Measurements from ENCODE around the gene EXOC7. TPM values are rescaled to one million over a fixed set of nuclear protein-coding genes. Genes with fewer than 3 reads are reported as not detected.

EXOC7 gene
- total RNA-seq, 4 donors from 2014 or later: 113 to 160 (median 134) TPM

GRCh38 chr17:76131692-76132573 lies 28.3 kb upstream of the EXOC7 start:
- Histone ChIP-seq H3K27ac (no peak overlapping the region), H3K27me3 (no peaks in the 10 kb centered on the region), H3K9me3 (no peaks in the 10 kb centered on the region), H3K4me3 (no peak overlapping the region), H3K36me3 (no peaks in the 10 kb centered on the region), H3K4me1 (no peaks in the 10 kb centered on the region)
- no peak for DNase-seq
- no peak for TF ChIP-seq POLR2A (IDR thresholded peaks at IDR 0.05)
- TF ChIP-seq, protein P1, sequence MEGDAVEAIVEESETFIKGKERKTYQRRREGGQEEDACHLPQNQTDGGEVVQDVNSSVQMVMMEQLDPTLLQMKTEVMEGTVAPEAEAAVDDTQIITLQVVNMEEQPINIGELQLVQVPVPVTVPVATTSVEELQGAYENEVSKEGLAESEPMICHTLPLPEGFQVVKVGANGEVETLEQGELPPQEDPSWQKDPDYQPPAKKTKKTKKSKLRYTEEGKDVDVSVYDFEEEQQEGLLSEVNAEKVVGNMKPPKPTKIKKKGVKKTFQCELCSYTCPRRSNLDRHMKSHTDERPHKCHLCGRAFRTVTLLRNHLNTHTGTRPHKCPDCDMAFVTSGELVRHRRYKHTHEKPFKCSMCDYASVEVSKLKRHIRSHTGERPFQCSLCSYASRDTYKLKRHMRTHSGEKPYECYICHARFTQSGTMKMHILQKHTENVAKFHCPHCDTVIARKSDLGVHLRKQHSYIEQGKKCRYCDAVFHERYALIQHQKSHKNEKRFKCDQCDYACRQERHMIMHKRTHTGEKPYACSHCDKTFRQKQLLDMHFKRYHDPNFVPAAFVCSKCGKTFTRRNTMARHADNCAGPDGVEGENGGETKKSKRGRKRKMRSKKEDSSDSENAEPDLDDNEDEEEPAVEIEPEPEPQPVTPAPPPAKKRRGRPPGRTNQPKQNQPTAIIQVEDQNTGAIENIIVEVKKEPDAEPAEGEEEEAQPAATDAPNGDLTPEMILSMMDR (IDR thresholded peaks at IDR 0.05): no peak

GRCh38 chr17:76131051-76131691 lies 27.6 kb upstream of the EXOC7 start:
- Histone ChIP-seq H3K27me3 (no peaks in the 10 kb centered on the region), H3K27ac (no peak overlapping the region), H3K4me3 (no peak overlapping the region), H3K4me1 (no peaks in the 10 kb centered on the region), H3K9me3 (no peaks in the 10 kb centered on the region), H3K36me3 (no peaks in the 10 kb centered on the region)
- DNase-seq: no peak
- TF ChIP-seq POLR2A (IDR thresholded peaks at IDR 0.05): no peak
- TF ChIP-seq, protein P1 (IDR thresholded peaks at IDR 0.05): no peak

DNA sequence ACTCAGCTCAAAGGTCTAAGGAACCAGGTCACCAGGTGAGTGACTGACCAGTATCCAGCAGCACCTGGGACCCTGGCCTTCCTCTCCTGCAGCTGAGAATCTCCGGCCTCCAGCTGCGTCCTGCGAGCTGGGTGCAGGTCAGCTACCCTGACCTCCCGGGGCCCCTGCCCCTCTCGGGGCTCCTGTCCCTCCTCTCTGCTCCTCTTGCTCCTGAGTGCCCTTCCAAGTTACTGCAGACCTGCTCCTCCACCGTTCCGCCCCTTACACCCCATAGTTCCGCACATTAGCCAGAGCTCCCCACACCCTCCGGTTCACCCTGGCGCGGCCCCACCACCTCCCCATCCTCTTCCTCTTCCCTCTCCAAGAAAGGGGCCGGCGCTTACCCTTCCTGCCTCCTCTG lies 26.9 kb upstream of the EXOC7 start:
- H3K36me3 ChIP-seq: no peaks in the 10 kb centered on the region
- no peak for DNase-seq
- no peaks in the 10 kb centered on the region for H3K27me3 ChIP-seq

GRCh38 chr17:76125922-76126321 lies 22.3 kb upstream of the EXOC7 start:
- Histone ChIP-seq H3K4me3 (no peak overlapping the region), H3K36me3 (no peaks in the 10 kb centered on the region), H3K9me3 (no peaks in the 10 kb centered on the region), H3K27ac (no peak overlapping the region), H3K27me3 (no peaks in the 10 kb centered on the region), H3K4me1 (peaks cover 0 to 10% (median 3%) of the 10 kb centered on the region in 4 donors)
- TF ChIP-seq POLR2A (IDR thresholded peaks at IDR 0.05): no peak
- TF ChIP-seq, protein P1 (IDR thresholded peaks at IDR 0.05): no peak
- DNase-seq: no peak

More for the DNA sequence above, 26.9 kb upstream of the EXOC7 start:
- Histone ChIP-seq H3K4me1 (no peaks in the 10 kb centered on the region), H3K4me3 (no peak overlapping the region), H3K9me3 (no peaks in the 10 kb centered on the region), H3K27ac (no peak overlapping the region)
- TF ChIP-seq, protein P1 (IDR thresholded peaks at IDR 0.05): no peak
- TF ChIP-seq POLR2A (IDR thresholded peaks at IDR 0.05): no peak

DNA sequence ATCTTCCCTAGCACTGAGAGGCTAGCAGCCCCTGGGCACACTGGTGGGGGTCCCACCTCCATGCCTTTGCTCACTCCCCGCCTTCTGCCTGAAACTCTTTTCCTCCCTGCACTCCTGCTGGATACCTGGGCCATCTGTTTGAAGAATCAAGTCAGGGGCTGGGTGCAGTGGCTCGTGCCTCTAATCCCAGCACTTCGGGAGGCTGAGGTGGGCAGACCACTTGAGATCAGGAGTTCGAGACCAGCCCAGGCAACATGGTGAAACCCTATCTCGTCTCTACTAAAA lies 21.7 kb upstream of the EXOC7 start:
- no peaks in the 10 kb centered on the region for H3K36me3 ChIP-seq
- no peaks in the 10 kb centered on the region for H3K27me3 ChIP-seq
- H3K9me3 ChIP-seq: no peaks in the 10 kb centered on the region
- H3K27ac ChIP-seq: no peak overlapping the region
- H3K4me3 ChIP-seq: no peak overlapping the region
- no peak for DNase-seq
- peaks cover 0 to 10% (median 3%) of the 10 kb centered on the region in 4 donors for H3K4me1 ChIP-seq
- TF ChIP-seq, protein P1 (IDR thresholded peaks at IDR 0.05): no peak
- TF ChIP-seq POLR2A (IDR thresholded peaks at IDR 0.05): no peak
